Activated naive CD8-positive, alpha-beta T cell (primary cell): ENCODE data around the gene COL25A1.
"Not testable (repeated sequence)": the region's sequence is repeated elsewhere in the genome, so short reads cannot be mapped to it uniquely, and the experiment has no call there.

Experiments used
- H3K27ac Mint-ChIP-seq: one replicate; pipeline ENCODE4 v1.8.0; 2021; ENCODE audit warnings: mixed read lengths
- H3K27me3 Mint-ChIP-seq: one replicate; pipeline ENCODE4 v1.8.0; 2021; ENCODE audit warnings: mixed read lengths
- H3K36me3 Mint-ChIP-seq: one replicate; pipeline ENCODE4 v1.8.0; 2021; ENCODE audit warnings: mixed read lengths
- H3K4me1 Mint-ChIP-seq: one replicate; pipeline ENCODE4 v1.8.0; 2021; ENCODE audit warnings: low read depth, mixed read lengths
- H3K4me3 Mint-ChIP-seq: one replicate; pipeline ENCODE4 v1.8.0; 2021; ENCODE audit warnings: mild to moderate bottlenecking, mixed read lengths
- H3K9me3 Mint-ChIP-seq: one replicate; pipeline ENCODE4 v1.8.0; 2021; ENCODE audit warnings: low read depth, mixed read lengths

Gene COL25A1

DNA sequence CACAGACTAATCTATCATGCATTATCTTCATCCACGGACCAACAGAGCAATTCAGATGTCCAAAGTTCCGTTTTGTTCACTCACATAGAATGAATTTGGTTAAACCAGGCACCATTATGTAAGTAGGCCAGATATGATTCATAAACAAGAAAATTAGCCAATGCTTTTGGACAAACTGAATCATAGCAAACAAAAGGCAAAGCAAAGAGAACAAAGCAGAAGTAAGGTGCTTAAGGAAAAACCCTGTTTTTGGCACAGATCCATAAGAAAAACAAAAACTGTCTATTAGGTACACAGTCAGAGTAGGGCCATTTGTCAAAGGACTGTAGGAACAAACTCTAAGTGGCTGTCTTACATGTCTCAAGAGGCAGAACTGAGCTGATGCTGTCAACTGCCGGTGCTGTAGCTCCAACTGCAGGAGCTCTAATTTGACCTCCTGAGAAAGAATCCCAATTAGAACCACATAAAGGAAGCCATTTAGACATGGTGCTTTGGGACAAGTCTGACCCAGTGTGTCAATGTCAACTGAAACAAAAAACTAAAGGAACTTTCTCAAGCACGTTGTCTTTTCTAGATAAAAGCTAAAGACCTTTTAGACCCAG, 146.7 kb downstream of the COL25A1 start:
- no peak overlapping the region for H3K4me3 Mint-ChIP-seq
- H3K36me3 Mint-ChIP-seq = no peaks in the 10 kb centered on the region
- no peak overlapping the region for H3K27ac Mint-ChIP-seq
- H3K4me1 Mint-ChIP-seq = no peaks in the 10 kb centered on the region
- H3K9me3 Mint-ChIP-seq = no peaks in the 10 kb centered on the region
- peaks cover 6% of the 10 kb centered on the region for H3K27me3 Mint-ChIP-seq

DNA sequence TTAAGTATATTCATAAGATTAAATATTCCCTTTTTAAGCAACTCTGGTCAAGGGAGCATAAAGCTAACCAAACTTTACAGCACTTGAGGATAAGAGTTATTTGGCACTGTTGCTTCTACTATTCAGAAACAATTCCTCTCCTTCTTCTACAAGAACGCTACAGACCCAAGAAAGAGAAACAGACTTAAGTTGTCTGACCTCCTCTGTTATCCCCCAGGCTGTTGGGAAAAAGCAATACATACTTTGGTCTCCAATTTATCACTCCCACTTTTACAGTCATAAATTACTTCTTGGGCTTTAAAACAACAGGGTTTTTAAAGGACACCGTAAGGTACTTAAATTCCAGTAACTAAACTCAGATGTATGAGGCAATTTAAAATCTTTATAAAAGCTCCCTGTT, 147.4 kb downstream of the COL25A1 start:
- Mint-ChIP-seq H3K4me1 (no peaks in the 10 kb centered on the region), H3K36me3 (no peaks in the 10 kb centered on the region), H3K27me3 (peaks cover 6% of the 10 kb centered on the region), H3K9me3 (no peaks in the 10 kb centered on the region), H3K4me3 (no peak overlapping the region), H3K27ac (no peak overlapping the region)

DNA sequence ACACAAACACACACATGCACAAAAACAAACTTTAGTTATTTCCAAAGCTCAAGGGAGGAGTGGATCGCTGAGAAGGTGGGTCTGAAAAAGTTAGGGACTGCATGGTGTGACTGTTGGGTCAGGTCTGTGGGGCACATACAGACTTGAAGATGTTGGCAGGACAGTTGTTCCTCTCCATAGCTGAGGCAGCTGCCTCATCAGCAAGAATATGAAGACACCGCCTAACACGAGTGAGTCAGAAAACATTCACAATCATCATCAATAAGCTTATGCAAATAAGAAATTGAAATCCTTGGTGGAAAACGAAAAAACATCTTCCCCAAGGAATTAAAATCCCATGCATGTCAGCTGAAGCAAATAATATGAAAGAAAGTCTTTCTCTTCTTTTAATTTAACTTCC, 148.0 kb downstream of the COL25A1 start:
- no peak overlapping the region for H3K4me3 Mint-ChIP-seq
- H3K9me3 Mint-ChIP-seq = no peaks in the 10 kb centered on the region
- H3K36me3 Mint-ChIP-seq = no peaks in the 10 kb centered on the region

DNA sequence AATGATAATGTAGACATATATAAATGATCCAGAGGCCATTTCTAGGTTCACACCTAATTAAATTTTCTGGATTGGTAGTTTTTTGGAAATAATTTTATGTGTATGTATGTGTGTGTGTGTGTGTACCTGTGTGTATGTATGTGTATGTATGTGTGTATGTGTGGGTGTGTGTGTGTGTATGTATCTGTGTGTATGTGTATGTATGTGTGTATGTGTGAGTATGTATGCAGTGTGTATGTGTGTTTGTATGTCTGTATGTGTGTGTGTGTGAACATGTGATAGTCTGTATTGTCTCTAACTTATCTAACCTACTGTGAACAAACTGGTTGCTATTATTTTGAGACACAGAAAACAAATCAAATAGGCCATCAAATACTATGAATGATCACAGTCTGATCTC, 152.6 kb downstream of the COL25A1 start:
- peaks cover 6% of the 10 kb centered on the region for H3K27me3 Mint-ChIP-seq
- H3K4me1 Mint-ChIP-seq = no peaks in the 10 kb centered on the region
- no peak overlapping the region for H3K4me3 Mint-ChIP-seq
- no peaks in the 10 kb centered on the region for H3K36me3 Mint-ChIP-seq
- no peaks in the 10 kb centered on the region for H3K9me3 Mint-ChIP-seq
- H3K27ac Mint-ChIP-seq = no peak overlapping the region

More for the DNA sequence above, 148.0 kb downstream of the COL25A1 start:
- H3K27ac Mint-ChIP-seq = no peak overlapping the region
- no peaks in the 10 kb centered on the region for H3K4me1 Mint-ChIP-seq
- peaks cover 6% of the 10 kb centered on the region for H3K27me3 Mint-ChIP-seq

DNA sequence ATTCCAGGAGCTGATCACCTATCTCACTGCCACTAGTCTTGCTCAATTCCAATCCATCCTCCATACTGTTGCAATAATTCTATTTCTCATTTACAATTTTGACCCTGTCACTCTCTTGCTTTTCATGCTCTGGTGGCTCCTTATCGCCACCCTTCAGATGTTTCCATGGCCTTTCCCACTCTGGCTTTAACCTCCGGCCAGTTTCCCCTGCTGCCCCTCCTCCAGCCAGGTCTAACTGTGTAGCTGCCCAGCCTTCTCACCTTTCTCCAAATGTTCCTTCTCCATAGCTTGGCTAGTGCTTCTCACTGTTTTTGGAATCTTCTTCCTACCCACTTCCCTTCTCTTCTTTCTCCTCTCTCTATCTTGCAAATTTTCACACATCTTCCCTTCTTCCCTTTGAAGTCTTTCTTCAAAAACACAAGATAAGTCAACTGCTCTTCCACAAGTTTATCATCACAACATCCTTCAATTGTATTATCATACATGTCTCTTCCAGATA, 153.8 kb downstream of the COL25A1 start:
- H3K27me3 Mint-ChIP-seq = peaks cover 8% of the 10 kb centered on the region
- H3K4me3 Mint-ChIP-seq = no peak overlapping the region
- no peaks in the 10 kb centered on the region for H3K4me1 Mint-ChIP-seq
- H3K36me3 Mint-ChIP-seq = no peaks in the 10 kb centered on the region
- H3K9me3 Mint-ChIP-seq = no peaks in the 10 kb centered on the region
- H3K27ac Mint-ChIP-seq = no peak overlapping the region

DNA sequence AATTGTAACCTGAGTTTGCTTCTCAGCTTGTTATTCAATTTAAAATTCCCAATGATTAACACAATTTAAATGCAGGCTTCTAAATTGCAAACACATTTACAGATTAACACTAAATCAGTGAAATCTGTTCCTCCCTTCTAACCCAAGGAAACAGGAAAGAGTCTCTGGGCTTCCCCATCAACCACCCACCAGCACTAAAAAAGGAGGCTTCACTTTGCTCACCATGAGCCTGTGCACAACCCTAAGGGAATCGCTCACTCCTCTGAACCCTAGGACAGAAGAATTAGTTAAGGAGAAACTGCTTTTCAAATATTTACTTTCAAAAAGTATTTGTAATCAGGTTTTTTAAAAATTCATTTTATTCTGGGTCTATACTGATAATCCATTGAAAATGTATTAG, 155.3 kb downstream of the COL25A1 start:
- Mint-ChIP-seq H3K27ac (no peak overlapping the region), H3K27me3 (peaks cover 6% of the 10 kb centered on the region), H3K4me1 (no peaks in the 10 kb centered on the region), H3K9me3 (no peaks in the 10 kb centered on the region), H3K36me3 (no peaks in the 10 kb centered on the region), H3K4me3 (no peak overlapping the region)

DNA sequence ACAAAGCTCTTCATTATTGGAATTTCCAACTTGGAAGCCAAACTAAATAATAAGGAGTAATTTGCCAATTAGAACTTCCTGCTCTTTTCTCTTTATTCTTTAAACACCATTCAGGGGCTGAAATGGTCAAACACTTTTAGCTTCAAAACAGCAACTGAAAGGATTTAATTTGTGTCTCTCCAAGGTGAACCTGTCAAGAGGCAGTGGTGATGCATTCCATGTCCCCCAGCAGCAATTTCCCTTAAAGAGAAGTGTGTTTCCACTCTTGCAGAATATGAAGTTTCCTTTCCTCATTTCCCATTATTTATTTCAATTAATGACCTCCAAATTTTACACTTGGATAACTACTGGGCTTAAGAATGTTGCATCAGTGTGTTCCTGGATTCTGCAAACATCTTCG, 156.0 kb downstream of the COL25A1 start:
- Mint-ChIP-seq H3K27ac (no peak overlapping the region), H3K4me1 (no peaks in the 10 kb centered on the region), H3K9me3 (no peaks in the 10 kb centered on the region), H3K36me3 (no peaks in the 10 kb centered on the region), H3K4me3 (no peak overlapping the region), H3K27me3 (peaks cover 6% of the 10 kb centered on the region)

DNA sequence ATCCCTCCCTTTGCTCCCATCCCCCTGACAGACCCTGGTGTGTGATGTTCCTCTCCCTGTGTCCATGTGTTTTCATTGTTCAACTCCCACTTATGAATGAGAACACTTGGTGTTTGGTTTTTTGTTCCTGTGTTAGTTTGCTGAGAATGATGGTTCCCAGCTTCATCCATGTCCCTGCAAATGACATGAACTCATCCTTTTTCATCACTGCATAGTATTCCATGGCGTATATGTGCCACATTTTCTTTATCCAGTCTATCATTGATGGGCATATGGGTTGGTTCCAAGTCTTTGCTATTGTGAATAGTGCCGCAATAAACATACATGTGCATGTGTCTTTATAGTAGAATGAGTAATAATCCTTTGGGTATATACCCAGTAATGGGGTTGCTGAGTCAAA, 164.3 kb downstream of the COL25A1 start:
- not testable (repeated sequence) for H3K27me3 Mint-ChIP-seq, H3K4me1 Mint-ChIP-seq, H3K9me3 Mint-ChIP-seq, H3K36me3 Mint-ChIP-seq, H3K27ac Mint-ChIP-seq, H3K4me3 Mint-ChIP-seq

DNA sequence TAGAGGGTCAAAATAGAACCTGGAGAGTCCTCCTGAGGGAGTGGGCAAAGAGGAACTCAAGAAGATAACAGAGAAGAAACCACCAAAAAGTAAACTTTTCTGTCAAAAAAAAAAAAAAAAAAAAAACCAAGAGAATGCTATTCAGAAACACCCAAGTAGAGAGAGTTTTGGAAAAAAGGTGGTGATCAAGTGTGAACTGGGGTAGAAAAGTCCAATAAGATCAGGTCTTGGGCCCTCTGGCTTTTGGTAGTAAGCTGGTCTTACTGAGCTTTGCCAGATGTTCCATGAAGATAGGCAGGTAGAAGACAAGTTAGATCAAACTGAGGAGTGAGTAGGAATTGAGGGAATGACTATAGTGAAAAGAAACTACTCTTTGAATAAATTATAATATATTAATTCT, 167.5 kb downstream of the COL25A1 start:
- Mint-ChIP-seq H3K27me3 (peaks cover 2% of the 10 kb centered on the region), H3K36me3 (no peaks in the 10 kb centered on the region)

DNA sequence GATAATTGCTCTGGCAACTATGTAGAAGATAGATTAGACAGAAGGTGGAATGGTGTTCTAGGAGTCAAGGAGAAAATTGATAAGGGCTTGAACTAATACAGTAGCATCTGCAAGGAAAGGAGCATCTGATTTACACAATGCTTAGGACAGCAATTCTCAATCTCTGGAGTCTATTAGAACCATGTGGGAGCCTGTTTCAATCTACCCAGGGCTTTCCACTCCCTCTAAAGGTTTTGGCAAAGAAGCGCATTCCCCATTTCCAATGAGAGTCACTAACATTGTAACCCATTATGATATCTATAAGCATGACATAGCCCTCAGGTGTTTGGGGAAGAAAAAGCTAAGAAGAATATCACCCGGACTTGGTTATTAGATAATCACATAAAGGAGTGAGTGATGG, 168.2 kb downstream of the COL25A1 start:
- Mint-ChIP-seq H3K27ac (no peak overlapping the region), H3K36me3 (no peaks in the 10 kb centered on the region), H3K9me3 (no peaks in the 10 kb centered on the region), H3K4me3 (no peak overlapping the region), H3K27me3 (peaks cover 2% of the 10 kb centered on the region), H3K4me1 (no peaks in the 10 kb centered on the region)

More for the DNA sequence above, 167.5 kb downstream of the COL25A1 start:
- Mint-ChIP-seq H3K4me3 (no peak overlapping the region), H3K27ac (no peak overlapping the region), H3K9me3 (no peaks in the 10 kb centered on the region), H3K4me1 (no peaks in the 10 kb centered on the region)

DNA sequence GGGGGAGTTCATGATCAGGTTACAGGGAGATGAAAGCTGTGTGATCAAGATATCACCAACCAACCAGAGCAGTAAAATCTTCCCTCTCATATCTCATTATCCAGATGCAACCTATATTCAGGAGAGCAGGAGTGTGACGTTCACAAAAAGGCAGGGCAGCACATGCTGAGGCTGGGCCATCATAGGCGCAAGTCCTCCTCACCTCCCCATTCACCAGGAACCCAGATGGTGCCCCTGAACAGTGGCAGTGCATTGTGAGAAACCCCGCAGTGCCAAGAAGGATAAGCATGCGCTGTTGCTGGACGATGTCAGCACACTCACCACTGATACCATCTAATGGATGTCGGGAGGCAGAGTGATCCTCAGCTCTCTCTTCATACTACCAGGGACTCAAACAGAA, 170.9 kb downstream of the COL25A1 start:
- Mint-ChIP-seq H3K9me3 (no peaks in the 10 kb centered on the region), H3K27ac (no peak overlapping the region), H3K4me1 (no peaks in the 10 kb centered on the region), H3K36me3 (no peaks in the 10 kb centered on the region), H3K27me3 (peaks cover 2% of the 10 kb centered on the region), H3K4me3 (no peak overlapping the region)

DNA sequence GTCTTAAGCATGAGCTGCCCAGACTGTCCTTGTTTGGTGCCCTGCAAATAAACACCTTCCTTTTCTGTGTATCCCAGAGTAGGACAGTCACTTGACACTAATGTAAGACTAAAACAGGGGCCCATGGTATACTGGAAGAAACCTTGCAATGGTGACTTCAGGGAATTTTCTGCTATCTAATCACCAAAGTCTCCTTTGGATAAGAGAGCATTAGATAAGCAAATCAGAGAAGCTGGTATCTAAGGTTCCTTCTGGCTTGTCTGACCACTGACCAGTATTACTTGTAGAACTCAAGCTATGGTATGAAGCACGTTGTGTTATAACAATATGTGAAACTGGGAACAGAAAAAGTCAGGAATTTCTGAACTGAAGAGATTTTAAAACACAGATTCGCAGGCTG, 173.9 kb downstream of the COL25A1 start:
- Mint-ChIP-seq H3K36me3 (no peaks in the 10 kb centered on the region), H3K9me3 (no peaks in the 10 kb centered on the region), H3K27ac (no peak overlapping the region), H3K4me1 (no peaks in the 10 kb centered on the region), H3K4me3 (no peak overlapping the region), H3K27me3 (peaks cover 2% of the 10 kb centered on the region)

DNA sequence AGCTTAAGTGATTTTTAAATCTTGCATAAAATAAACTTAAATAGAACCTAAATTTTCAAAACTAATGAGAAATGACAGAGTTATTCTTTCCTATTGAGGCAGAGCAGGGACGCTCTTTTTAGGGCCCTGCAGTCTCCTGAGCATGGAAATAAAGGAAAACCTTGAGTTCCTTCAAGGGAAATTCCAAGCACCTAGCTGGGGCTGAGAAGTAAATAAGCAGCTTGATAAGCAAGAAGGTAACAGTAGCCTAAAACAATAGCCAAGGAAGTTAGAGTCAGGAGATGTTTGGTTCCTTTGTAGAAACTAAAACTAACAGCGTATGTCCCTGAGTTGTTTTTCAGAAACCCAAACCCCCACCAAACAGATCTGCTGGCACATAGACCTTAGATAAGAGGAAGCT, 174.6 kb downstream of the COL25A1 start:
- no peak overlapping the region for H3K4me3 Mint-ChIP-seq
- H3K36me3 Mint-ChIP-seq = no peaks in the 10 kb centered on the region
- no peaks in the 10 kb centered on the region for H3K9me3 Mint-ChIP-seq
- H3K4me1 Mint-ChIP-seq = no peaks in the 10 kb centered on the region
- H3K27me3 Mint-ChIP-seq = peaks cover 2% of the 10 kb centered on the region
- no peak overlapping the region for H3K27ac Mint-ChIP-seq

DNA sequence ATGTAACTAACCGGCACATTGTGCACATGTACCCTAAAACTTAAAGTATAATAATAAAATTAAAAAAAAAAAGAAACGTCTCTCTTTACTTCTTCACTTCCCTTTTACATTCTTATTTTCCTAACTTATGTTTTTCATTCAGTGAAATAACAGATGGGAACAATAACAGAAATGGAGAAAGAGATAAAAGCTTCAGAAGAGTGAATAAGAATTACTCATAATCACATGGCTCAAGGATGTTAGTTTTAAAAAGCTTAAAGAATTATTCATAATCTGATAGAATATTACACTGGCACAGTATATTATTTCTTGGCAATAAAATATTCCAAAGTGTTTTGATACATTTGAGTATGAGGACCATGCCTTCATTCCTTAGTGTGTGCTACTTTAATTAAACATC, 175.6 kb downstream of the COL25A1 start:
- no peaks in the 10 kb centered on the region for H3K9me3 Mint-ChIP-seq
- peaks cover 4% of the 10 kb centered on the region for H3K27me3 Mint-ChIP-seq
- H3K4me3 Mint-ChIP-seq = no peak overlapping the region
- no peaks in the 10 kb centered on the region for H3K4me1 Mint-ChIP-seq
- no peak overlapping the region for H3K27ac Mint-ChIP-seq
- H3K36me3 Mint-ChIP-seq = no peaks in the 10 kb centered on the region

DNA sequence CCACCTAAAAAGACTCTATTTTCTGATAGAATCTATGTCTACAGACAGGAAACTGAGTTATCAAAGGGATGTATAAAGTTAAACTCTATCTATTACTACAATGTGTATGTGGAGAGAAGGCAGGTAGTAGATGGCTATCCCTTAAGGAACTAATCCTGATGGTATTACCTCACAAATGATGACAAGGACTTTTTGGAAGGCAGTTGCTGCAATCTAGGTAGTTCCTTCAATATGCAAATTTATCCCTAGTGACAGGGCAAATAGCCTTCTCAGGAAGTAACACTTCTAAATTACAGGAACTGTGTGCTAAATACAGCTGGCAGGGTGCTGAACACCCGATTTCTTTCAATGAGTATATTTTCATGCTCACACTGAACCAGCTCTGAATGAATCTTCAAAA, 177.4 kb downstream of the COL25A1 start:
- H3K4me1 Mint-ChIP-seq = no peaks in the 10 kb centered on the region
- H3K27me3 Mint-ChIP-seq = peaks cover 3% of the 10 kb centered on the region
- no peaks in the 10 kb centered on the region for H3K36me3 Mint-ChIP-seq
- no peaks in the 10 kb centered on the region for H3K9me3 Mint-ChIP-seq
- no peak overlapping the region for H3K27ac Mint-ChIP-seq
- H3K4me3 Mint-ChIP-seq = no peak overlapping the region

DNA sequence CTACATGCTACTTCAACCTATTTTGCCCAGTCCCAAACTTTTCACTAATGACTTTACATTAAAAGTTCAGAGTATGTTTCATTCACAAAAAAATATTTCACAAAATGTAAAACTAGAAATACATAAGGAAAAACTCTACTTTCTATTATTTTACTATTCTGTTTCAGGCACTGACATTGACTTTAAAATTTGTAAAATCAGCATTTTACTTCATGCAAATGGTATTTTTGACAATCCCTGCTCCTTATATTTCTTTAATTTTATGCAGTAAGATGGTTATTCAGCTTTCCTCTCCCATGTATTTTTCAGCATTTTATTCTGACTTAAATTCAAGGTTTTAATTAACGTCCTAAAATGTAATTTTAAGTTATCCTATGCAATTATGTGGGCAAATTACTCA, 178.5 kb downstream of the COL25A1 start:
- Mint-ChIP-seq H3K4me3 (no peak overlapping the region), H3K9me3 (no peaks in the 10 kb centered on the region), H3K4me1 (no peaks in the 10 kb centered on the region), H3K36me3 (no peaks in the 10 kb centered on the region), H3K27ac (no peak overlapping the region), H3K27me3 (peaks cover 4% of the 10 kb centered on the region)
